COLO829 (cell line): ENCODE results near the gene DLGAP3.

ENCODE experiments used
- DNase-seq: peaks from one replicate; pipeline ENCODE4 v3.0.0; 2012; ENCODE audit warnings: low spot score

DLGAP3 gene

GRCh38 chr1:34900775-34901502, 28.5 kb downstream of the DLGAP3 start:
- DNase-seq: no peak

- no peak for DNase-seq
These were observed 29.5 kb downstream of the DLGAP3 start for GRCh38 chr1:34899906-34900305.

- no peak for DNase-seq
These were observed 30.0 kb downstream of the DLGAP3 start for GRCh38 chr1:34899471-34899870.

GRCh38 chr1:34898330-34898761, 31.1 kb downstream of the DLGAP3 start:
- no peak for DNase-seq

- no peak for DNase-seq
These were observed 32.8 kb downstream of the DLGAP3 start for GRCh38 chr1:34896612-34897011.

GRCh38 chr1:34889705-34890104, 39.7 kb downstream of the DLGAP3 start:
- DNase-seq: peak; percentile 59

GRCh38 chr1:34887593-34887992, 41.9 kb downstream of the DLGAP3 start:
- no peak for DNase-seq

GRCh38 chr1:34885405-34886247, 43.8 kb downstream of the DLGAP3 start:
- no peak for DNase-seq

- DNase-seq: no peak
These were observed 44.5 kb downstream of the DLGAP3 start for GRCh38 chr1:34884961-34885360.

- DNase-seq: no peak
These were observed 44.9 kb downstream of the DLGAP3 start for GRCh38 chr1:34884536-34884935.

- DNase-seq: no peak
These were observed 50.2 kb downstream of the DLGAP3 start for GRCh38 chr1:34879230-34879629.

- no peak for DNase-seq
These were observed 53.0 kb downstream of the DLGAP3 start for GRCh38 chr1:34876406-34876805.

- DNase-seq: no peak
These were observed 55.0 kb downstream of the DLGAP3 start for GRCh38 chr1:34874296-34874952.

GRCh38 chr1:34872133-34872503, 57.3 kb downstream of the DLGAP3 start:
- no peak for DNase-seq

GRCh38 chr1:34871443-34872132, 57.9 kb downstream of the DLGAP3 start:
- no peak for DNase-seq

- no peak for DNase-seq
These were observed 59.1 kb downstream of the DLGAP3 start for GRCh38 chr1:34870395-34870794.

GRCh38 chr1:34869760-34870159, 59.7 kb downstream of the DLGAP3 start:
- DNase-seq: no peak

GRCh38 chr1:34868230-34869049, 61.0 kb downstream of the DLGAP3 start:
- DNase-seq: no peak

GRCh38 chr1:34867415-34867814, 62.0 kb downstream of the DLGAP3 start:
- no peak for DNase-seq

- DNase-seq: no peak
These were observed 62.7 kb downstream of the DLGAP3 start for GRCh38 chr1:34866762-34867109.

- DNase-seq: peak; percentile 40
These were observed 63.3 kb downstream of the DLGAP3 start for GRCh38 chr1:34865981-34866761.
